8988T (cell line): ENCODE measurements around the gene APLF.
"Not testable (repeated sequence)": the region's sequence is repeated elsewhere in the genome, so short reads cannot be mapped to it uniquely, and the experiment has no call there.

Experiments
- DNase-seq: peaks from one replicate; pipeline ENCODE4 v3.0.0; 2011

APLF gene

GRCh38 chr2:68441994-68442322 lies 25.4 kb upstream of the APLF start:
- DNase-seq, result no peak

- DNase-seq, result not testable (repeated sequence)
Observed at GRCh38 chr2:68446425-68446824, 21.0 kb upstream of the APLF start.

DNA sequence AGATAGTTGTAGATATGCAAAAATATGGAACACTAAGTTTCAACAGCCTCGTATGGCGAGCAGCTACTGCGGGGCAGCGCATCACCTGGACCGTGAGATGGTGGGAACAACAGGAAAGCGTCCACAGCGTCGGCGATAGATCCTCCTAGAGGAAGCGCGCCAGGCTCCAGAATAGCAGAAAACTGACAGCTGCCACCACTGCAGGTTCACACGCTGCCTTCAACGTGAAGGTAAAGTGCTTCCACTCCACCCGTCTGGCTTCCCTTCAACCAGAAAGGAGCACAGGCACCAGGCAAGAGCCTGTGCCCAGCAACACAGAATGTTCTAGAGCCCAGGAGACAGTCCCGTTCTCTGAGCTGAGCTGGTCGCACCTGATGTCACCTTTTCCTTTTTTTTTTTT lies 20.3 kb upstream of the APLF start:
- no peak for DNase-seq

GRCh38 chr2:68448671-68449653 lies 18.4 kb upstream of the APLF start:
- no peak for DNase-seq

- DNase-seq, result no peak
Observed at GRCh38 chr2:68452158-68452900, 15.1 kb upstream of the APLF start.

DNA sequence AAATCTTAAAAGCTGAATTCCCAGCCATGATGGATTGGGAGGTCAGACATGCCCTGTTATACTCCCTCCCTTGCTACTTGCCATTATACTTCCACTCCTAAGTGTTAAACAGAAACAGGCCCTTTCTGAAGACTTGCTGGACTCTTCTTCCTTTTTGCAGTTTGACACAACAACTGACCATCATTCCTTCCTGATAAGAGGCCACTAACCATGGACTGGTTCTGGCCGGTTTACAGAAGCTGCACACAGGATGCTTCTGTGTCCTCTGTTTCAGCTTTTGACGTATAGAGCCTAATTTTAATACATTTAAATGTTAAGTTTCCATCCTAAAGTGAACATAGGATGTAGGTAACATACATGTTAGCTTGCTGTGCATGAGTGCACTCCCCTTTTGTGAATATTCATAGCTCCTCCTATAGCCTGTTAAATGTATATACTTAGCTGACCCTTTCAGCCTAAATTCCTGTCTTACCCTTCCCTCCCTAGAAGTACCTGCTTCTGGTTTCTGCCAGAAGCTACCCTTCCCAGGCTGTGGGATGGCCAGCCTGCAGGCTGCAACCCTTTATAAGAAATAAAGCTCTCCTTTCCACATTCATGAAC lies 13.5 kb upstream of the APLF start:
- DNase-seq, result no peak

DNA sequence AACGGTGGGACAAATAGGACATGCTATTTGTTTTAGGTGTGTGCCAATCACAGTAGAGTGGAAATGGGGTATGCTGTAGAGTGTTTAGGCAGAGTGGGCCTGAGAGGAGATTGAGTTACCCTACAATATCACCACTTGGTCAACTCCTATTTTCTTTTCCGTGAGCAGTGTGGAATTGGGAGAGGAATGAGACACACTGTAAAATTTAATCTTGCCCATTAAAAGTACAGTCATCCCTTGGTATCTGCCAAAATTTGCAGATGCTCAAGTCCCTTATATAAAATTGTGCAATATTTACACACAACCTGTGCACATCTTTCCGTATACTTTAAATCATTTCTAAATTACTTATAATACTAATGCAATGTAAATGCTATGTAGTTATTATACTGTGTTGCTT lies 12.7 kb upstream of the APLF start:
- no peak for DNase-seq

- DNase-seq, result no peak
Observed at GRCh38 chr2:68456198-68456597, 11.2 kb upstream of the APLF start.

DNA sequence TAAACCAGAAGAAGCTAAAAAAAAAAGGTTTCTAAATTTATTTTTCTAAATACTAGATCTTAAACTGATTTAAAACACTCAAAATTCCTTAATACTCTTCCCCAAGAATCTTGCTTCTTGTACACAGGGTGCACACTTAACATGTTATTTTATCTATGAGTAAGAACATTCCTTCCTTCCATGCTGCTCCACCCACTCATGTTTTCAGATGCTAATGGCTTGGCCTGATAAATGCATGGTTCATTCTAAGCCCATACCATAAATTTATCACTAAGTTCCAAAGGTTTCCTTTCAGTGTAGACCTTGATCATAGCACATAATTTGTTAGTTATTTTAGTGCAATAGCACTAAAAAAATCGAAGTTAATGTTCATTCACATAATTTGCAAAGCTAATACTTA lies 8.4 kb upstream of the APLF start:
- DNase-seq, result no peak

DNA sequence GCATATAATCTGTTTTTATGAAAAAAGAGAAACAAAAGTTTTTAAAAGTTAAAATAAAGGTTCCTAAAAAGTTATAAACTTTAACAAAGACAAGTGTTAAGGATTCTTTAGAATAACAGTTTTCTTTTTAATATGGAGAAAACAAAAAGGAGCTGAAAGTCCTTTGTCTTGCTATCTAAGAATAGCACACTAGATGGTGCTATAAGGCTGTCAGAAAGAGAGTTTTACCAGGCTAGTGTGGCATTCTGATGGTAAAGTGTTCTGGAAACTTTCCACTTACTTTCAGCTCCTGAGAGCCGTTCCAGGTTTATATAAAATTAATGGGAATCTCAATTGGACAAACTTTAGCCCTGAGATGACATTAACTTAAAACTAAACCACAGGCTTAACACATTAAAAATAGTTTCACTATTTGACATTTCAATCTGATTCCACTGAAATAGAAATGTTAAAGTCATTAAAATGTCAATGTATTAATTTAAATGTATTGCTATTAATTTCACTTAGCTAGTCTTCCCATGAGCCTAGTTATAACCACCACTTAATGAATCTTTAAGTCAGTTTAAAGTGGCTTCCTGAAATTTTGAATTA lies 4.0 kb upstream of the APLF start:
- DNase-seq, result no peak

- no peak for DNase-seq
Observed at GRCh38 chr2:68464651-68465050, 2.7 kb upstream of the APLF start.

DNA sequence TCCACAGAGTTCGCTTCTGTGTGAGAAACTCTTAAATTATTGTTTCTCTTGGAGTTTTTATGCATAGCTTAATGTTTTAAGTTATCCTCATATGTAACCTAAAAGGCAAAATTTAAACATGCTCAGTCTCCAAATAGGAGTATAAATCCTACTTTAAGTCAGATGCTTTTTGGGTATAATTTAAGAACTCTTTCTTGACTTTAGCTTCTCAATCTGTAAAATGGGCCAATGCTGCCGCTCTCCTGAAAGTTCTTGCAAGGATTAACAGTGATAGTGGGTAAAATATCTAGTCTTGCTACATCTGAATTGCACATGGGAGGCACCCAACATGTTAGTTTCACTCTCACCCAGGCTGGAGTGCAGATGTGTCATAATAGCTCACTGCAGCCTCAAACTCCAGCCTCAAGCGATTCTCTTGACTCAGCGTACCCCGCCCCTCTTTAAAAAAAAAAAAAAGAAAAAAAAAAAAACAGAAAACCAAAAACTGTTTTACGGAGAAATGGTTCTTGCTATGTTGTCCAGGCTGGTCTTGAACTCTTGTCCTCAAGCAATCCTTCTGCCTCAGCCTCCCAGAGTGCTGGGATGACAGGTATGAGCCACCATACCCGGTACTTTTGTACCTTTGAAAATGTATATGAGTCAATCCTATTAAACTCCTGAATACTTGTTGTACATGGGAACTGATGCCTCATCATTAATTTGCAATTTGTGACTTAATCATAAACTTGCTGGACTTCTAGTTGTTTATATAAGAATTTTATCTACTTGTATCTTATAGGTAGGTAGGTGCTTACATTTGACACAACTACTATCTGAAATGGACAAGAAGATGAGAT lies 2.1 kb upstream of the APLF start:
- DNase-seq, result no peak

DNA sequence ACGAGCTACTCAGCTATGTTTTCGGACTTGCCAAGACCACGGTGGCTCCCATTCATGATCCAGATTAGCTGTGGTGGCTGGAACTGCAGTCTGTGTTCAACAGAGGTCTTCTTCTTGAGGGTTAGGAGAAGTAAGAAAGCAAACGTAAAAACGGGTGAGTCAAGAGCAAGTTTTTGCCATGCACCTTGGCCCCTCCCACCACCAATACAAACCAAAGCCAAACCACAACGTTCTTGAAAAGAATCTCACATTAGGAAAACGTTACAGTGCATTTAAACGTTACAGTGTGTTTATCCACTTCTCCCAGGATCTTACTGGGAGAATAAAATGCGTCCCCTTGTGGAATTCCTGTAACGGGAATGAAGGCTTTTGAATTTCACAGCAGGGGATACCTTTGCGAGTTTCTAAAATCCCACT lies 1.0 kb upstream of the APLF start:
- no peak for DNase-seq

DNA sequence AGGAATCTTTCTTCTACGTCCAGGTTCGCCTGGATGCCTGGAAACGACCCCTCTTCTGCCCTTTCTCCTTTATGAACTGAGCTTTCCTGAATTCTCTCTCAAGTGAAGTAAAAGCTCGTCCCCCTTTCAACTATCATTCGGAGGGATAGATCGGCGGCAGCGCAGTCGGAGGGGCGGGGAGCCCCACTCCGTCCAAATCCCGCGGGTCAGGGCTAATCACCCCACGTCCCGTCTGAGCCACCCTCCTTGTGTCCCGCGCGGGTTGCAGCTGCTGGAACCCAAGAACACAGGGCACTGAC lies 658 bp upstream of the APLF start:
- no peak for DNase-seq

- DNase-seq, result no peak
Observed at GRCh38 chr2:68468801-68469200, 1.4 kb downstream of the APLF start.

- DNase-seq, result no peak
Observed at GRCh38 chr2:68469935-68470334, 2.5 kb downstream of the APLF start.

- no peak for DNase-seq
Observed at GRCh38 chr2:68471385-68471784, 4.0 kb downstream of the APLF start.

DNA sequence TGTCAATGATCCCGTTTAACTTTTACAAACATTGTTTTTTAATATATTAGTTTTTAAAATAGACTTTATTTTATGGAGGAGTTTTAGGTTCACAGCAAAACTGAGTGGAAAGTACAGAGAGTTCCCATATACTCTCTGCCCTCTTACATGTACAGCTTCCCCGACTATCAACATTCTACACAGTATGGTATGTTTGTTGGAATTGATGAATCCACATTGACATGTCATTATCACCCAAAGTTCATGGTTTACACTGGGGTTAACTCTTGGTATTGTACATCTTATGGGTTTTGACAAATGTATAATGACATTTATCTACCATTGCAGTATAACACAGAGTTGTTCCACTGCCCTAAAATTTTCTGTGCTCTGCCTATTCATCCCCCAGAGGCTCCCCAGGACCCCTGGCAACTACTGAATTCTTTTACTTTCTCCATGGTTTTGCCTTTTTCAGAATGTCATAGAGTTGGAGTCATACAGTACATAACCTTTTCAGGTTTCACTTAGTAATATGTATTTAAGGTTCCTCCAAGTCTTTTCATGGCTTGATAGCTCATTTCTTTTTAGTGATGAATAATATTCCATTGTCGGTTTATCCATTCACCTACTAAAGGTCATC lies 5.5 kb downstream of the APLF start:
- no peak for DNase-seq

GRCh38 chr2:68475110-68475509 lies 7.7 kb downstream of the APLF start:
- no peak for DNase-seq

GRCh38 chr2:68475576-68475975 lies 8.2 kb downstream of the APLF start:
- DNase-seq, result no peak

GRCh38 chr2:68476454-68476853 lies 9.1 kb downstream of the APLF start:
- DNase-seq, result no peak

- no peak for DNase-seq
Observed at GRCh38 chr2:68478688-68479087, 11.3 kb downstream of the APLF start.
